CD4-positive, alpha-beta T cell treated with Interleukin-10 for 1 hour (primary cell): ENCODE measurements around the gene CACNA1I.

Source experiments
- DNase-seq: peaks from one replicate; pipeline ENCODE4 v3.0.0-alpha.2; 2020

Gene CACNA1I

GRCh38 chr22:39705386-39705785, 134.8 kb downstream of the CACNA1I start:
- DNase-seq: no peak

GRCh38 chr22:39706376-39707140, 136.0 kb downstream of the CACNA1I start:
- no peak for DNase-seq

- DNase-seq: no peak
Observed at GRCh38 chr22:39707351-39707750, 136.8 kb downstream of the CACNA1I start.

DNA sequence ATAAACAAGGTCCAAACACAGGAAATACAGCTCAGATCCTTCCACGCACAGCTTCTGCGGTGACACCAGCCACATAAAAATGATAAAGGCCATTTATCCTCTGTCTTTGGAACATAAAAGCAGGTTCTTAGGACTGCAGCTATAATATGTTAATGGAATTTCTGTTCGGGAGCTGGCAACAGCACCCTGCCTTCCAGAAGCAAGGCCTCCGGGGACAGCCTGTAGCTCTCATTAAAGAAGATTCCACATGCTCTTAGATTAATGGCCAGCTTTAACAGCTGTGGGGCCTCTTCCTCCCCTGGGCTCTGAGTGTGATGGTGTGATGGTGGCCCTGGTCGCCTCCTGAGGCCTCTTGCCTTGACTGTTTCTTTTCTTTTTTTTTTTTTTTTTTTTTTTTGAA, 137.3 kb downstream of the CACNA1I start:
- DNase-seq: no peak

DNA sequence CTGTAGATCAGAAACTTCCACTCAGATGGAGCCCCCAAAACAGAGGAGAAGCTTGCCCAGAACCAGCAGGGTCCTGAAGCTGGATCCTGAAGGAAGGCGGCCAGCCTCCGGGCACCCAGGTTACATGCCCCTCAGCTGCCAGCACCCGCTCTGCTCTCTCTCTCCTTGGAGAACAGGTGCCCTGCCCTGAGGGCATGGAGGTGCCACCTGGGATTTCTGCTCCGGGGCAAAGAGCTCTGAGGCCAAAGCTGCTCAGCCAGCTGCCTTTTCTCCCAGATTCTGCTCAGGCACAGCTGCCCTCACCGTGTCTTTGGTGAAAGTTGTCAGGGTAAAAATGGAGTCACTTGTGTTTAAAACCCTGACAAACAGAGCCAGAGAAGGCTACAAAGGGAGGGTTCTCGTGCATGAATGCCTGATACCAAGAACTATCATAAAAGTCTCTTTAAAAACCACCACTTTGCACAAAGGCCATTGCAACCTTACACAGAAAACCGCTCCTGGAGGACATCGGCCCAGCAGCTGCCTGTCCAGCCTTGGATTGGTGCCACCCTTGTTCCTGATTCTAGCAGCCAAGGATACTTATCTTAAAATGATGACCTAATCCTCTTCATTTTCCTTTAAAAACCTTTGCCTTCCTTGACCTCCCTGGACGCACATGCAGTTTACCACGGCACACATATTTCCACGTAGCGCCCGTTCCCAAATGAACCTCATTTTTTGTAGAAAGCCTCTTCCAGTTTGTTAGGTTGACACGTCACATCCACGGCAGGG, 140.0 kb downstream of the CACNA1I start:
- no peak for DNase-seq

DNA sequence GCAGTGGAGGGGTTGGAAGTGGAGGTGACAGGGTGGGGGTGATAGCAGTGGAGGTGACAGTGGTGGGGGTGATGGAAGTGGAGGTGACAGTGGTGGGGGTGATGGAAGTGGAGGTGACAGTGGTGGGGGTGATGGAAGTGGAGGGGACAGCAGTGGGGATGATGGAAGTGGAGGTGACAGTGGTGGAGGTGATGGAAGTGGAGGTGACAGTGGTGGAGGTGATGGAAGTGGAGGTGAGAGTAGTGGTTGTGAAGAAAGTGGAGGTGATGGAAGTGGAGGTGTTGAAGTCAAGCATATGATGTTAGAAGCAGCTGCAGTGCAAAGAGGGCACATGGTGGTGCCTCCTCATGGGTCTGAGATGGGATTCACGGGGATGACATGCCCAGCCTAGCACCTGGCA, 141.5 kb downstream of the CACNA1I start:
- no peak for DNase-seq

DNA sequence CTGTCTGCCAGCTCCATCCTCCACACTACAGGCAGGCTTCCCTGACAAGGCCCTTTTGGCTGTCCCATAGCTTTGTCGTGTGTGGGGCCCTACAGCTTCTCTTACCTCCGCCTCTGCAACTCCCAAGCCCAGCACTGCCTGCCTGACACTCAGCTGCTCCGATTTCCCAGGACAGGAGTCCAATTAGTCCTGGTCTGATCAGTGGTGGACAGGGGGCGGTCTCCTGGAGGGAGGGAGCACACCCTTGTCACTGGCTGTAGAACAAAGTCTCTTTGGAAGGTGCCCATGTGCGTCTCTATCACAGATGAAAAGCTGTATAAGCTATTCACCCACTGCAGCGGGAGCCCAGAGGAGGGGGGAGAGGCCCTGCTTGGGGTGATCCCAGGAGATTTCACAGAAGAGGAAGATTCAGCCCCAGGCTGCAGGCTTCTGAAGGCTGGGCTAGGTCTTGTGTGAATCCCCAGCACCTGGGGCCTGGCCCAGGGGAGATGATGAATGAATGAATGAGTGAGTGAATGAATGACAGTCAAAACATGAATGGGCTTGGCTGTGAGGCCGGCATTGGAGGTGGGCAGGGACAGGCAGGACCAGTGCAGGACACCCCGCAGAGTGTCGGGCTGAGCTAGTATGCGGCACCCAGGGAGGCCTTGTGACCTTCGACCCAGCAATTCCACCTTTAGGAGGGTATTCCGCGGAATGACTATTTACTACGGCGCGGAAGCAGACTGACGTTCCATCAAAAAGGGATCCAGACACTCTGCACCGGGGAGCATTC, 142.4 kb downstream of the CACNA1I start:
- no peak for DNase-seq

DNA sequence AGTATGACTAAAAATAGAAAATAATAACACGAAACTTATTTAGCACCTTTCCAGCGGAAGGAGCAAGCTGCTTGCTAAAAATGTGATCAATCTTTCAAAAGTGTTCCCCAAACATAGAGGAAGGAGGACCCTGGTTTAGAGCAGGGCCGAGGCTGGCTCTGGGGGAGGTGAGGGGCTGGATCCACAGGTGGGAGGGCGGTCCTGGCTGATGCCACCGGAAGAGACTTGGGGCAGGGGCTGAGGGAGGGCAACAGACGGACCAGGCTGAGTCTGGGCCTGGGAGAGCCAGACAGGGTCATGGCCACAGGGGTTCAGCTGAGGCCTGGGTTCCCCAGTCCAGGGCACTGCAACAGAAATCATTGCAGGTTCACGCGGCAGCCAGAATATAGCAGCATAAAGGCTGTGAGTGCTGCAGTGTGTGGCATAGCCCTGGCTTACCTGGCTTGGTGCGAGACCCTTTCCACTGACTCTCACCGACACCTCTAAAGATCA, 143.3 kb downstream of the CACNA1I start:
- no peak for DNase-seq

DNA sequence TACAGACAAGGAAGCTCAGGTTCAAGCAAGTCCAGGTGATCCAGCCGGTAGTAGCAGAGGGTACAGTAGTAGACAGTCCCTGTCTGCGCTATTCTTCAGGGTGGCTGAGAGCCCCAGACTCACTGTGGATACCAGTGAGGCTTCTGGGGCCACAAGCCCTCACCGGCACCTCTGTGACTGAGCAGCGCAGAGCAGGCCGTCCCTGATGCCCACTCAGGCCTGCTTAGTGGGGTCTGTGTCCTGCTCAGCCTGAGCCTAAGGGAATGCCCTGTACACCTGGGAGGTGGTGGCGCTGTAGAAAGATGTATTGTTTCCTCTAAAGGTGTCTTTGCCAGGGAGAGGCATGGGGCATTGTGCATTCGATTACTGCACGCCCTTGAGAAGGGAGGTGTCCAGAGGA, 143.8 kb downstream of the CACNA1I start:
- no peak for DNase-seq

- DNase-seq: no peak
Observed at GRCh38 chr22:39715778-39716495, 145.4 kb downstream of the CACNA1I start.

GRCh38 chr22:39716534-39716933, 146.0 kb downstream of the CACNA1I start:
- no peak for DNase-seq

DNA sequence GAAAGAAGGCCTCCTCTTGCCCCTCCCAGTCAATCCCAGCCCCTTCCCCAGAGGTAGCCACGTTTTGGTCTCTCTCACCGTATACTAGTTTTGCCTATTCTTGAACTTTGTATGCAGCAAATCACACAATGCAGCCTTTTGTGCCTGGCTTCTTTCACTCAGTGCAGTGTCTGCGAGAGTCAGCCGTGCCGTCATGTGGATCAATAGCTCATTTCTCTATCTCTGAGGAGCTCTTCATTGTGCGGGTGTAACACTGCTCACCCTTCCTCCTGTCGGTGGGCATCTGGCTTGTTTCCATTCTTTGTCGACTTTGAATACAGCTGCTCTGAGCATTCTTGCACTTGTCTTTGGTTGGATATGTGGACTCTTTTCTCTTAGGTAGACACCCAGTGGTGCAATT, 146.5 kb downstream of the CACNA1I start:
- no peak for DNase-seq

GRCh38 chr22:39718206-39718605, 147.7 kb downstream of the CACNA1I start:
- DNase-seq: no peak

GRCh38 chr22:39718921-39719475, 148.4 kb downstream of the CACNA1I start:
- no peak for DNase-seq

GRCh38 chr22:39719559-39720450, 149.3 kb downstream of the CACNA1I start:
- no peak for DNase-seq

DNA sequence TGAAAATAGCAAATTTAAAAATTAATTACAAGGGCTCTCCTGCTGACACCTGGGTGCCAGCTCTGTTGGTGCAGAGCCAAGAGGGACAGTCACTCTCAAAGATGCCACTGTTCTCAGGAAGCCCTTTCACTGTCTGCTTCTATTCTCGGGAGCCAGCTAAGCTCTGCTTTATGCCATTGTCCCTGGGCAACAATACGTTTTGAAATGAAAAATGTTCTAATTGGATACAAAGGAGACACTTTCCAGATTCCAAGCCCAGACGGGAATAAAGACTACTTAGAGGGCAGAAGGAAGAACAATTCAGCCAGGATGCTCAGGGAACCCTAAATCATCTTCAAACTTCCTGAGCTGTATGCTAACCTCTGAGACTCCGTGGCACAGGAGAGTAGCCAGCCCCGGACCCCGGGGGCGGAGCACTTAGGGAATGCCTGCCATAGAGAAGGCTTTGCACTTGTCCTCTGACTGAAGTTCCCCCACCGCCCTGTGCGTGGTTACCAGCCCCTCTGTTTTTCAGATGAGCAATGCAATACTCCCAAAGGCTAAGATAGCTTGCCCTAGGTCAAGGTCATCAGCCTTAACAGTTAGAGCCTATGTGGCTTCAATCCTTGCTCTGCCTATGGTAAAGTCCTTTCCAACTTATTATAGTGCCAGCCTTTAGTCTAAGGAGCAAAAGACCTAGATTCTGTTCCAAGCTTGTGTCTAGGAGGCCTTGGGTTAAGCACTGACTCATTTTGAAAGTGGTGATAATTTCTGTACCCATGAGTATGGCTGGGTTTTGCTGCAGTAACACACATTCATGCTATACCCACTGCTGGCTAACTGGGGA, 150.9 kb downstream of the CACNA1I start:
- no peak for DNase-seq

DNA sequence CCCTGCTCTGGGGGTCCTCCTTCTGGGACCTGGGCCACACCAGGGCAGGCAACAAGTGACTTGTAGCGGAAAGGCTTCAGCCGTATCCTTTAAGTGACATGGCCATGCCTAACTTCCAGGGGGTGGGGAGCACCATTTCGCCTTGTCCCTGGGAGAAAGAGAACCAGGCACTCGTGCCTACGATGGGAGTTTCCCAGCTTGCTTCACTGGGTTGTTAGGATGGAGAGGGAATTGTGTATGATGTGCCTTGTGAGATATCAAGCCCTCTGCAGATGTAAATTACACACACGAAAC, 151.4 kb downstream of the CACNA1I start:
- DNase-seq: no peak

GRCh38 chr22:39722501-39722900, 151.9 kb downstream of the CACNA1I start:
- DNase-seq: no peak

- no peak for DNase-seq
Observed at GRCh38 chr22:39723463-39723862, 152.9 kb downstream of the CACNA1I start.

- no peak for DNase-seq
Observed at GRCh38 chr22:39723899-39724351, 153.4 kb downstream of the CACNA1I start.

GRCh38 chr22:39724390-39724789, 153.8 kb downstream of the CACNA1I start:
- DNase-seq: no peak
